Activated naive CD4-positive, alpha-beta T cell treated with anti-CD3 and anti-CD28 coated beads, Interleukin-2, amount 50 U/mL, for 16 hours (primary cell): ENCODE results near the gene AGER.
"Not testable (repeated sequence)": the region's sequence is repeated elsewhere in the genome, so short reads cannot be mapped to it uniquely, and the experiment has no call there.

Experiments
- DNase-seq: peaks from one replicate; pipeline ENCODE4 v3.0.0-alpha.2; 2020

The AGER gene

GRCh38 chr6:32184084-32184640 is at the start of gene AGER:
Gene AGER, minus strand, starts transcription at chr6:32184253. Its CDS starts 31 bp downstream, at chr6:32184222.
- DNase-seq: no peak

DNA sequence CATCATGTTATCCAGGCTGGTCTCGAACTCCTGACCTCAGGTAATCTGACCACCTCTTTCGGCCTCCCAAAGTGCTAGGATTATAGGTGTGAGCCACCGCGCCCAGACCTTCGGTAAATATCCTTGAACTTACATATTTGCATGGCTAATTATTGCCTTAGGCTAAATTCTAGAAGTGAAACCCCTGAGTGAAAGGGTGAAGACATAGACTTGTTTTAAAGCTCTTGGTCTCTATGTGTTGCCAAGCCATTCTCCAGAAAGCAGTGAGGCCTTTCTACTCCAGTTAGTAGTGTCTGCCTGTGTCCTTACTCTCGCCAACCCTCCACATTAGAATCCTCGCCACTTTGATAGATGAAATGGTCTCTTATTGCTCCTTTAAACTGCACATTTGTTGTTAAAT is 42.4 kb upstream of the AGER start:
- DNase-seq: no peak

GRCh38 chr6:32224696-32225095 is 40.6 kb upstream of the AGER start:
- DNase-seq: no peak

DNA sequence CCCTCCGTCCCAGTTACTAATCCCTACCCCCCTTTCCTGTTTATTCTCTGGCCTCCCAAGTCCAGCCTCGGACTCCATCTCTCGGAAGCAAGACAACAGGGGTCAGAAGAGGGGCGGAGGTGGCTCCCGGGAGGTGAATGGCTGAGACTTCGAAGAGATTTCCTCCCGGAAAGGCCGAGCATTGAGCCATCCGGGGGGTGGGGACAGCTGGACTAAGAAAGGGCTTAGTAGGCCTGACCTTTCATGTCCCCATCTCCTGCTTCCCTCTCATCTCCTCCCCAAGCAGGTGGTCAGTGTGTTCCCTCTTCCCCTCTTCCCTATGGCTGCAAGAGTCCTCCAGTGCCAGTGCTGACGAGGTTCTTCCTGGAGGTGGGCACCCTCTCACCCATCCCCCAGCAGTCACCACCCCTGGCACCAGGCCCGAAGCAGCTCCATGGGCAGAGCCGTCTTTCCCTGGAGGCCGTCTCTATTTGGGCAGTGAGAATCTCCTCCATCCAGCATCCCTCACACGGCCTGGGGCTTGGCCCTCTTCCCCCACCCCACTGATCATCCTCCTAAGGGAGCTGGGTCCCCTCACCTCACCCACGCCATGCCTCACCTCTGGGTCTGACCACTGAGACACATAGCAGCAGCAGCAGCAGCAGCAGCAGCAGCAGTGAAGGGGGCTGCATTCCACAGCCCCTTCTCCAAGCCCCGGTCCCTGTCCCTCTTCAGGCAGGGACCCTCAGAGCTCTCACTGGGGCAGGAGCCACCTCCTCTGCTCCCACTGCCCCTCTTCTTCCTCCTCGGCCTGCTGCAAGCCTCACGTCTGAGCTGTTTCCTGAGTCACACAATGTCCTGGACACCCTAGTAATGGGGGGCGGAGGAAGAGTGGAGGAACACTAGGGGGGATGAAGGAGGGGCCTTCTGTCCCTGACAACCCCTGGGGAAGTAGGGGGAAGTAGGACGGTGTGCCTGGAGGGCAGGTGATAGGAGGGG is 39.5 kb upstream of the AGER start, which contains the start of gene NOTCH4:
Gene NOTCH4, minus strand, starts transcription at position 810 of the 978 bp plus-strand sequence. Its CDS starts 139 bp downstream, at position 671.
- DNase-seq: no peak

DNA sequence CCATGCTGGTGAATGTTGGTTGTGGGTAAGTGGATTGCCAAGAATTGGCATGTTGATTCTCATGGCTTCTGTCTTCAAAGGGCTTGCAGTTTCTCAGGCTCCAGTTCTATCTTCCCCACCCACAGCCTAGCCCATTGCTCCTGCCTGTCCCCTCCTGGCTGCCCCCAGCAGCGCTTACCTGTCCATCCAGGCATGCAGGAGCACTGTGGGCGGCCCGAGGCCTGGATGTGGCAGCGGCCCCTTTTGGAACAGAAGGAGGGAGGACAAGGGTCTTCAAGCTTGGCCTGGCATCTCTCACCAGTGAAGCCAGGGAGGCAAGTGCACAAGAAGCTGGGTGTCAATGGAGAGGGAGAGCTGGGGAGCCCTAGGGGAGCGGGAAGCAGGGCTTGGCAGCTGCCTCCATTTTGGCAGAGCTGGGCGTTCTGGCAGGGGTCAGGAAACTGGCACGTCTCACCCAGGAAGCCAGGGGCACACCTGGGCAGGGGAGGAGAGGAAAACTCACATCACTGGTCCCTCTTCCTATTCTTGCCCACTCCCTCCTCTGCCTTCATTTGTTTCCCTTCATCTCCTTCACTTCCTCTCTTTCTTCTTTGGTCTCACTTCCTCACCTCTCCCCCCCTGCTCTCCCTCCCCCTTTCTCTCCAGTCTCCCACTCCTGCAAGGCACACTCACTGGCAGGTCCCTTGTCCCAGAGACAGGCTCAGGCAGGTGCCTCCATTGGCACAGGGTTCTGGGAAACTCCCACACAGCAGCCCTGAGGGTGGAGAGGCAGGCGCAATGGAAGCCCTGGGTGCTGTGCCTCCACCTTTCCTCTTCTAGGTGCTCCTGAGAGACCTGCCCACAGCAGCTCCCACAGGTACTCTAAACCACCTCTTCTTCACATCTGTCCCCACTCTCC is 38.5 kb upstream of the AGER start:
- DNase-seq: no peak

DNA sequence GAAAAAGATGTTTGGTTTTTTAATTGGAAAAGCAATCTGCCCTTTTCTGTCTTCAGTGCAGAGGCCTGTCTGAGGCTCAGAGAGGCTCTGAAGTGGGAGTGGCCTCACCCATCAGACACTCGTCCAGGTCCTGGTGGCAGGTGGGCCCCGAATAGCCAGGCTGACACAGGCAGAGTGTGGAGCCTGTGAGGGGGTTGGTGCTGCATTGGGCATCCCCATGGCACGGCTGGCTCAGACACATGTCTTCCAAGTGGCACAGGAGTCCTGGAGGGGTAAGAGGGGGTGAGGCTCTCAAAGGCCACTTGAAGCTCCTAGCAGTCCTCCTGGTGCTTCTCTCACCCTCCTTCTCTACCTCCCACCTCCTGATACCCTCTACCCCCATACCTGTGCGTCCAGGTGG is 36.0 kb upstream of the AGER start:
- no peak for DNase-seq

GRCh38 chr6:32218167-32218566 is 34.1 kb upstream of the AGER start:
- DNase-seq: no peak

DNA sequence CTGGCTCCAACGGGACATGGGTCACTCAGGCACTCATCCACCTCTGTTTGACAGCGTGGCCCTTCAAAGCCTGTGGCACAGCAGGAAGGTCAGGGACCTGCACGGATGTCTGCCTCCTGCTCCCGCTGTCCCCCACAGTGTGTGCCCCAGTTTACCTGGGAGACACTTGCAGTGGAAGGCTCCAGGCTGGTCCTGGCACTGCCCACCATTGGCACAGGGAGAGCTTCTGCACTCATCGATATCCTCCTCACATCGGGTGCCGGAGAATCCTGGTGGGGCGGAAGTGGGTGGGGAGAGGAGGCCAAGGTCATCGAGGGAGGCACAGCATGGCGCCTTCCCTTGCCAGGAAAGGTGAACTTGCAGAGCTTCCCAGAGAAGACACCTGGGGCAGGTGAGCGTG is 32.9 kb upstream of the AGER start:
- no peak for DNase-seq

- no peak for DNase-seq
Measured at GRCh38 chr6:32216285-32216684, 32.2 kb upstream of the AGER start.

- no peak for DNase-seq
Measured at GRCh38 chr6:32215617-32216016, 31.6 kb upstream of the AGER start.

GRCh38 chr6:32214126-32214525 is 30.1 kb upstream of the AGER start:
- no peak for DNase-seq

DNA sequence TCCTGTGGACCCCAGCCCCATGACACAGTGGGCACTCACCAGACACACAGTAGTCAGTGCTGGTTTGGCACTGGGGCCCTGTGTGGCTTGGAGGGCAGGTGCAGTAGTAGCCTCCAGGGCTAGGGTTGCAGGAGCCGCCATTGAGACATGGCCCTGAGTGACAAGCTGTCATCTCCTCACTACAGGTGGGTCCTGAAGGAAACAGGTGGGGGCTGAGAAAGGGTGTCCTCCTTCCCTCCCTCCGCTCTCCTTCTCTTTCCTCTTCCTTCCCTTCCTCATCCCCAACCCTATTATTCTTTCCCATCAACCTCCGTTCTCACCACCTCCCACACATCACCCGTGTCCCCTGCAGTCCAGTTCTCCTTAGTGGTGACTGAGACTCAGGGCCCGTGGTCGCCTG is 29.6 kb upstream of the AGER start:
- DNase-seq: no peak

DNA sequence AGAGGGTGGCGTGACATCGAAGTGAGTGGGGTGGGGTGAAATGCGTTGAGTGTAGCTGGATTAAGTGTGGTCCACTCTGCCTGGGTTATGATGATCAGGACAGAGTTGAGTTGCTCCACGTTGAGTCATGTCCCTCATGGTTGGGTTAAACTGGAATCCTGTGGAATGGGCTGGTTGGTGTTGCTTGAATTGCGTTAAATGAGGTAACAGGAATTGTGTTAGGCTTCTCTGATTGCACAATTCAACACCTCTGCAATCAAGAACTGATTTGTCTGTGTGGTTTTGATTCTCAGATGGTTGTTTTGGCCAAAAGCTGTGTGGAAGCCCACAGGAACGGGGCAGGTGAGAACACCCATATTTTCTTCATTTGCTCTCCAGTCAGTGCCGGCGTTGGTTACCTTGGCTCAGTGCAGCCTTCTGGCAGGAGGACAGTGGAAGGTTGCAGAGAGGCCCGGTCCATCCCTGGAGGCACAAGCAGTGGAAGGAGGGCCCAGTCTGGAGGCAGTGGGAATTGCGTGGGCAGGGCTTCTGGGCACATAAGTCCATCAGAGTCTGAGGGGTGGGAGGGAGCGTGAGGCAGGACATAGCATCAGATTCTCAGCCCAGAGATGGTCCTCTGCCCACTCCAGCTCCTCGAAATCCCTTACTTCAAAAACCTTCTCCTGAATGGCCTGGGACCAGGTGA is 28.2 kb upstream of the AGER start:
- no peak for DNase-seq

DNA sequence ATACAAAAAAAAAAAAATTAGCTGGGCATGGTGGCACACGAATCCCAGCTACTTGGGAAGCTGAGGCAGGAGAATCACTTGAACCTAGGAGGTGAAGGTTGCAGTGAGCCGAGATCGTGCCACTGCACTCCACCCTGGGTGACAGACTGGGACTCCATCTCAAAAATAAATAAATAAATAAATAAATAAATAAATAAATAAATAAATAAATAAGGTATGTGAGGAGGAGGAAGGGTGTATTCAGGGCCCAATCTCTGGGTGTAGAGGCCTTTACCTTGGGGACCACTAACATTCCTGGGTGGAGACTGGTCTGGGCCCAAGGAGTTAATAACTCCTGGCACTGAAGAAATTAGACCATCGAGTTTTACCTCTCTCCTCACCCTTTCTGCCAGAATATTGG is 27.4 kb upstream of the AGER start:
- not testable (repeated sequence) for DNase-seq

DNA sequence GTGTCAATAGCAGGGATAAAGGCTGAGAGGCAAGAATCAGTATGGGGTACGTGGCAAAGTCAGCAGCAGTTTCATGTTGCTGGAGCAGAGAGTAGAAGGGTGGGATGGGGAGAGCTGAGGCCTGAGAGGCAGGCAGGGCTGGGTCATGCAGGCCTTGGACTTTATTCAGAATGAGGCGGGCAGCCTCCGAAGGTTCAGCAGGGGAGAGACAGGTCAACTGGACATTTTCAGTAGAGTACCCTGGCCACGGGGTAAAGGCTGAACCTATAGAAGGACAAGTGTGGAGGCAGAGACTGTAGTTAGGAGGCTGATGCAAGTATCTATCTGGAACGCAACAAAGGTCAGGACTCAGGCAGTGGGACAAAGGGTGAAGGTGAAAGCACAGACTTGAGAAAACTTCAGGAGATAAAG is 26.1 kb upstream of the AGER start:
- no peak for DNase-seq

- no peak for DNase-seq
Measured at GRCh38 chr6:32208996-32209395, 24.9 kb upstream of the AGER start.

DNA sequence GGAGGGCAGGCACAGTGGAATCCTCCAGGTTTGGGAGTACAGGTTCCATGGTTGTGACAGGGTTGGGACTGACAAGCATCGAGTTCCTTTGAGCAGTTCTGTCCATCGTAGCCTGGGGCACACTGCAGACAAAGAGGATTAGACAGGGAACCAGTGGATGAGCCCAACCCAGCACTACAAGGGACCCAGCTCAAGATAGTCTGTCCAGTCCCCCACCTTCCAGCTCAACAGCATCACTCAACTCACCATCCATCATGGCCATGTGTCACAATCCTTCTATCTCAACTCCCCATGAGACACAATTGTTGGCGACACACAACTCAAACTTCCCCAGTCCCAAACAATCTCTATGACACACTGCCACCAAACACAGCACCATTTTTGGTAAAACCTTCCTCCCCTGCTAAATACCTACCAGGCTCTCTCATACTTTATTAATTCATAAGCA is 20.2 kb upstream of the AGER start:
- no peak for DNase-seq

DNA sequence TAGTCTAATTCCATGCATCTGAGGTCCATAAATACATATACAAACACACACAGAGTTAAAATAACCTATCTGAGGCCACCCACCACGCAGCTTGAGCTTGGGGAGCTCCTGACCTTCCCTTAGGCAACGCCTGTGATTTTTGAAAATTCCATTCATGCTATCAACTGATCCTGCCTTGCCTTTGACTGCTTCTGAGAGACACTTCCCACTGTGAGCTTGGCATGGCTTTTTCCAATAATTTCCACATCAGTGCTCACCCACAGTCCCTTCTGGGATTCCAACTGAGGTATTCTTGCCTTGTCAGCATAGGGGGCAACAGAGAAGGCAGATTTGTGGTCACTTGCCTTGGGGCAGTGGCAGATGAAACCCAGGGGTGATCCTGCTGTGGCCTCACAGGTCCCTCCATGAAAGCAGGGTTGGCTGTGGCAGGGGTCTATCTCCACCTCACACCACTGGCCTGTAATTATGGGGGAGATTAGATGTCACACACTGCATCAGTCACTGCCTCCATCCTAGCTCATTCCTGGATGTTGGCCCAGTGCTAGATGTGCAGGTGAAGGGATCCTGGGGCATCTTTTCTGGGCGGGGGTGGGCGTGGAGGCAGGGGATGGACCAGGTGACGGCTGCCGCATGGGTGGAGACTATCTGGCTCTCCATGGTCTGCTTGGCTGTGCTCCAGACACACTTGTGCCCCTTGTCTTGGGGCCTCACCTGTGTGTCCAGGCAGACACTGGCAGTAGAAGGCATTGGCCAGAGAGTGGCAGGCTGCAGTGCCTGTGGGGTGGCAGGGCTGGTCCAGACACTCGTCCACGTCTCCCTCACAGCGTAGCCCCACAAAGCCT is 19.6 kb upstream of the AGER start:
- DNase-seq: no peak

GRCh38 chr6:32202186-32202585 is 18.1 kb upstream of the AGER start:
- no peak for DNase-seq

GRCh38 chr6:32200711-32201475 is 16.8 kb upstream of the AGER start:
- no peak for DNase-seq

DNA sequence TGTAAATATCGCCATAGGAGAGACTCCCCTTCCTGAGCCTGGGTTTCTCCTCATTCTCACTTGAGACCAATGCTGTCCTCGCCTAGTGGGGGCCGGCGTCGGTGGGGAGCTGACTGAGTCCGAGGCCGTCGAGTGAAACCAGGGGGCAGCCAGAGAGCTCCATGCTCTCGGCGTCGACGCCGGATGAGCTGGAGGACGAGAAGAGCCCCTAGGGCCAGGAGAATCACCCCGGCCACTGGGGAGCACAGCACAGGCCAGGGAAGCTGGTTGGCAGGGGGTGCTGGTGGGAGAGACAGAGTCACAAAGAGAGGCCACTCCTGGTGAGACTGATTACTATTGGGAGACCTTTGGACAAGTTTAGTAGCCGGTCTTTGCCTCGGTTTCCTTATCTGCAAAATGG is 14.8 kb upstream of the AGER start:
- no peak for DNase-seq
